HG03565 (cell line): ENCODE measurements around the gene TUSC2.
"Not testable (repeated sequence)": the region's sequence is repeated elsewhere in the genome, so short reads cannot be mapped to it uniquely, and the experiment has no call there.

Experiments used
- ATAC-seq: cut with Tn5 transposase; IDR thresholded peaks from one replicate; pipeline ENCODE4 v1.9.1; 2021; ENCODE audit warnings: mild to moderate bottlenecking, moderate library complexity; ENCODE audit not compliant: unreplicated experiment

TUSC2 gene

GRCh38 chr3:50319894-50320625, 8.0 kb downstream of the TUSC2 start:
- ATAC-seq, result no peak

- ATAC-seq, result no peak
Measured at GRCh38 chr3:50319181-50319893, 8.7 kb downstream of the TUSC2 start.

- ATAC-seq, result no peak
Measured at GRCh38 chr3:50318615-50319014, 9.4 kb downstream of the TUSC2 start.

- no peak for ATAC-seq
Measured at GRCh38 chr3:50318163-50318562, 9.9 kb downstream of the TUSC2 start.

- no peak for ATAC-seq
Measured at GRCh38 chr3:50317300-50317699, 10.7 kb downstream of the TUSC2 start.

- no peak for ATAC-seq
Measured at GRCh38 chr3:50316657-50317242, 11.3 kb downstream of the TUSC2 start.

- no peak for ATAC-seq
Measured at GRCh38 chr3:50314816-50315215, 13.2 kb downstream of the TUSC2 start.

GRCh38 chr3:50314342-50314741, 13.7 kb downstream of the TUSC2 start:
- ATAC-seq, result no peak

- not testable (repeated sequence) for ATAC-seq
Measured at GRCh38 chr3:50312041-50312440, 16.0 kb downstream of the TUSC2 start.

- no peak for ATAC-seq
Measured at GRCh38 chr3:50304601-50305000, 23.4 kb downstream of the TUSC2 start.

- ATAC-seq, result no peak
Measured at GRCh38 chr3:50303013-50303815, 24.8 kb downstream of the TUSC2 start, which contains the start of gene HYAL1. Gene HYAL1 (minus strand): TSS chr3:50303574. CDS start chr3:50302956, 618 bp downstream.

- no peak for ATAC-seq
Measured at GRCh38 chr3:50302095-50303012, 25.7 kb downstream of the TUSC2 start.

- ATAC-seq, result no peak
Measured at GRCh38 chr3:50300681-50301254, 27.3 kb downstream of the TUSC2 start.

GRCh38 chr3:50299929-50300680, 27.9 kb downstream of the TUSC2 start:
- no peak for ATAC-seq

GRCh38 chr3:50299638-50299928, 28.4 kb downstream of the TUSC2 start:
- no peak for ATAC-seq

GRCh38 chr3:50298836-50299637, 29.0 kb downstream of the TUSC2 start, which contains the start of the genes HYAL3 and NAA80:
Gene HYAL3 (minus strand): TSS chr3:50299405. CDS start chr3:50295602, 3,803 bp downstream.
Gene NAA80 (minus strand): TSS chr3:50299405. CDS start chr3:50297463, 1,942 bp downstream.
- peak; percentile 70 for ATAC-seq

GRCh38 chr3:50297896-50298725, 29.9 kb downstream of the TUSC2 start:
- ATAC-seq, result no peak
